ENCODE results near the gene PRKCB. TPM values are rescaled to one million over a fixed set of nuclear protein-coding genes. Genes with fewer than 3 reads are reported as not detected.

PRKCB gene
- total and polyA plus RNA-seq, 9 donors, result 0.38 to 5.0 (median 1.2) TPM

- intact Hi-C loops (cut with DNase I), result no loop called here
- Histone ChIP-seq H3K27me3 (no peaks in the 10 kb centered on the region), H3K4me3 (no peak overlapping the region), H3K4me1 (ENCODE audit: insufficient read depth) (no peaks in the 10 kb centered on the region), H3K36me3 (no peaks in the 10 kb centered on the region), H3K9me3 (no peaks in the 10 kb centered on the region), H3K27ac (no peak overlapping the region)
- no peak for DNase-seq
- no peak for TF ChIP-seq CTCF (IDR thresholded peaks at IDR 0.05)
- TF ChIP-seq EP300 (IDR thresholded peaks at IDR 0.05), result no peak
- no peak for TF ChIP-seq POLR2A (IDR thresholded peaks at IDR 0.05)
- WGBS, 3 donors, result 73 to 82% (median 76%) methylated on average over 4 of the region's 4 CpGs
These were observed 163.9 kb downstream of the PRKCB start for GRCh38 chr16:23999663-24000062.

- no peaks in the 10 kb centered on the region for H3K36me3 ChIP-seq
- DNase-seq, result no peak
- intact Hi-C loops (cut with DNase I), result no loop called here
- no peak overlapping the region for H3K27ac ChIP-seq
- no peaks in the 10 kb centered on the region for H3K9me3 ChIP-seq
- H3K27me3 ChIP-seq, result no peaks in the 10 kb centered on the region
- WGBS, 3 donors, result 77 to 96% (median 86%) methylated on average over 1 of the region's 1 CpG
- TF ChIP-seq CTCF (IDR thresholded peaks at IDR 0.05) (no peak), POLR2A (IDR thresholded peaks at IDR 0.05) (no peak), EP300 (IDR thresholded peaks at IDR 0.05) (no peak)
- no peak overlapping the region for H3K4me3 ChIP-seq
- H3K4me1 ChIP-seq (ENCODE audit: insufficient read depth), result no peaks in the 10 kb centered on the region
These were observed 165.9 kb downstream of the PRKCB start for GRCh38 chr16:24001710-24002109.

- WGBS, 3 donors, result 63 to 84% (median 80%) methylated on average over 4 of the region's 4 CpGs
- intact Hi-C loops (cut with DNase I), result no loop called here
- TF ChIP-seq CTCF (IDR thresholded peaks at IDR 0.05) (no peak), POLR2A (IDR thresholded peaks at IDR 0.05) (no peak), EP300 (IDR thresholded peaks at IDR 0.05) (no peak)
These were observed 166.8 kb downstream of the PRKCB start for GRCh38 chr16:24002619-24003018.

GRCh38 chr16:24005577-24005976 lies 169.8 kb downstream of the PRKCB start:
- Histone ChIP-seq H3K4me3 (no peak overlapping the region), H3K4me1 (ENCODE audit: insufficient read depth) (no peaks in the 10 kb centered on the region), H3K27ac (no peak overlapping the region), H3K36me3 (no peaks in the 10 kb centered on the region), H3K9me3 (no peaks in the 10 kb centered on the region), H3K27me3 (no peaks in the 10 kb centered on the region)
- 82 to 88% (median 84%) methylated on average over 6 of the region's 6 CpGs for WGBS, 3 donors
- DNase-seq, result no peak
- TF ChIP-seq POLR2A (IDR thresholded peaks at IDR 0.05) (no peak), CTCF (IDR thresholded peaks at IDR 0.05) (no peak), EP300 (IDR thresholded peaks at IDR 0.05) (no peak)
- intact Hi-C loops (cut with DNase I), result no loop called here

More at GRCh38 chr16:24002619-24003018, 166.8 kb downstream of the PRKCB start:
- Histone ChIP-seq H3K4me1 (ENCODE audit: insufficient read depth) (no peaks in the 10 kb centered on the region), H3K27ac (no peak overlapping the region), H3K36me3 (no peaks in the 10 kb centered on the region), H3K27me3 (no peaks in the 10 kb centered on the region), H3K4me3 (no peak overlapping the region), H3K9me3 (no peaks in the 10 kb centered on the region)
- no peak for DNase-seq

Measured in ovary (tissue), 9 donors.